Measurements from ENCODE around the gene TSPAN31. TPM values are rescaled to one million over a fixed set of nuclear protein-coding genes. Genes with fewer than 3 reads are reported as not detected.
A peak's percentile ranks its signal among the peaks of the same experiment; 100 is the strongest.
"Not testable (repeated sequence)": the region's sequence is repeated elsewhere in the genome, so short reads cannot be mapped to it uniquely, and the experiment has no call there.

Gene TSPAN31
- total RNA-seq, 2 experiments from 2014 or later, result 6.4 to 7.7 TPM

DNA sequence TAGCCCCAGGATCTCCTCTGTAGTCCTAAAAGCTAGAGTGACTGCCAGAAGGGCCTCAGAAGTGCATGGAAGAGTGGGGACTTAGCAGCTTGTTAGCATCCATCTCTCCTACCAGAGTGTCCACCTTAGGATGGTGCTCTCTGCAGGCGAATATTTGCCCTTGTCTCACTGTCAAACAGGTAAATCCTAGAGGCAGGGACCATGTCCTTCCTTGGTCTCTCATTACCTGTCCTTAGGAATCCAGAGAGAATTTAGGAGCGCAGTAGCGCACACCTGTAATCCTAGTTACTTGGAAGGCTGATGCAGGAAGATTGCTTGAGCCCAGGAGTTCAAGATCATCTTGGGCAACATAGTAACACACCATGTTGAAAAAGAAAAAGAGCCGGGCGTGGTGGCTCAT lies 27.7 kb upstream of the TSPAN31 start:
- intact Hi-C loops (cut with micrococcal nuclease), result no loop called here
- H3K4me3 Mint-ChIP-seq, result no peak overlapping the region
- CTCF ChIA-PET, result no interaction called here
- peaks cover 24% of the 10 kb centered on the region for H3K36me3 Mint-ChIP-seq (ENCODE audit: low read depth)
- no peak for DNase-seq
- no peak overlapping the region for H3K27ac Mint-ChIP-seq
- no peaks in the 10 kb centered on the region for H3K4me1 Mint-ChIP-seq (ENCODE audit: low read depth)
- no peaks in the 10 kb centered on the region for H3K9me3 Mint-ChIP-seq
- no peaks in the 10 kb centered on the region for H3K27me3 Mint-ChIP-seq (ENCODE audit: low read depth)

DNA sequence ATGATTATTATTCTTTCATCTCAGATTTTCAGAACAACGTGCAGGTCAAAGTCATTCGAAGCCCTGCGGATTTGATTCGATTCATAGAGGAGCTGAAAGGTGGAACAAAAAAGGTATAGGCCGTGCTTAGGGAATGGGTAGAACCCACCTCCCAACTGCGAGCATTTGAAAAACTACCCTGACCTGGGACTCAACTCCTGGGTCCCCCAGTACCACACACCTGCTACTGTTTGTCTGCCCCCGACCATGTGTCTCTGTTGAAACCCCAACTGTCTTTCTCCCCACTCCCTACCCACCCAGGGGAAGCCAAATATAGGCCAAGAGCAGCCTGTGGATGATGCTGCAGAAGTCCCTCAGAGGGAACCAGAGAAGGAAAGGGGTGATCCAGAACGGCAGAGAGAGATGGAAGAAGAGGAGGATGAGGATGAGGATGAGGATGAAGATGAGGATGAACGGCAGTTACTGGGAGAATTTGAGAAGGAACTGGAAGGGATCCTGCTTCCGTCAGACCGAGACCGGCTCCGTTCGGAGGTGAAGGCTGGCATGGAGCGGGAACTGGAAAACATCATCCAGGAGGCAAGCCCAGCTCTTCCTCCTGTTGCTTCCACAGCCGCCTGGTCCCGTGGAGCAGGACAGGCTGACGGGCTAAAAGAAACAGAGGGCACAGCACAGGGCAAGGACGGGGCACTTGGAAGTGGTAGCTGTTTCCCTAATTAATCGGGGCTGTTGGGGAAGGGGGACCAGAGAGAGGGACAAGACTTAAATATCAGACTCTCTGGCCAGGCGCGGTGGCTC lies 26.8 kb upstream of the TSPAN31 start:
- CTCF ChIA-PET, result interaction anchor here (0.6 to 1.8 kb wide), 4 partner anchors 11 to 217 kb away, joined by 3 to 8 read pairs (median 4); partner anchors contain the start of gene OS9
- Mint-ChIP-seq H3K27ac (peak overlapping the region; percentile 36), H3K9me3 (no peaks in the 10 kb centered on the region), H3K4me3 (no peak overlapping the region), H3K36me3 (ENCODE audit: low read depth) (peaks cover 24% of the 10 kb centered on the region), H3K4me1 (ENCODE audit: low read depth) (no peaks in the 10 kb centered on the region), H3K27me3 (ENCODE audit: low read depth) (no peaks in the 10 kb centered on the region)
- no peak for DNase-seq
- intact Hi-C loops (cut with micrococcal nuclease), result no loop called here

DNA sequence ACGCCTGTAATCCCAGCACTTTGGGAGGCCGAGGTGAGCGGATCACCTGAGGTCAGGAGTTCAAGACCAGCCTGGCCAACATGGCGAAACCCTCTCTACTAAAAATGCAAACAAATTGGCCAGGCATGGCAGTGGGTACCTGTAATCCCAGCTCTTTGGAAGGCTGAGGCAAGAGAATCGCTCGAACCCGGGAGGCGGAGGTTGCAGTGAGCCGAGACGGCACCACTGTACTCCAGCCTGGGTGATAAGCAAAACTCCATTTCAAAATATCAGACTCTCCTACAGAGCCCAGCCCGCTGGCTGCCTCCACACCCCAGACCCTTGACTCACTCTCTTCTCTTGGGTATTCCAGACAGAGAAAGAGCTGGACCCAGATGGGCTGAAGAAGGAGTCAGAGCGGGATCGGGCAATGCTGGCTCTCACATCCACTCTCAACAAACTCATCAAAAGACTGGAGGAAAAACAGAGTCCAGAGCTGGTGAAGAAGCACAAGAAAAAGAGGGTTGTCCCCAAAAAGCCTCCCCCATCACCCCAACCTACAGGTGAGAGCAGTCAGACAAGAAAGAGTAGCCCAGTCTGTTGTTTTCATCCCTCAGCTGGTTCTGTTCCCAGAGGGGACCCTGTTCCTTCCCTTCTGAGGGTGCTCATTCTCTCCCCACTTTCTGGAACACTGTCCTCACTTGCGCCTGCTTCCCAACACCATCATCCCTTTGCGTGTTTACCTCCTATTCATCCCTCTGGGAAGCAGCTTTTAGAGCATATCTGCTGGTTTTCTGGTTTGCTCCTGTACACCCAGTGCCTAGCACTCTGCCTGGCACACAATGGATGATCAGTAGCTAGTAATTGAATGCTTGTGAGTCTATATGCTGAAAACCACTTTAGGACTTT lies 26.0 kb upstream of the TSPAN31 start:
- CTCF ChIA-PET, result interaction anchor here (1.0 to 1.8 kb wide), 5 partner anchors 12 to 136 kb away, joined by 3 to 8 read pairs (median 4); partner anchors contain the start of gene OS9
- no peak overlapping the region for H3K4me3 Mint-ChIP-seq
- no peak overlapping the region for H3K27ac Mint-ChIP-seq
- DNase-seq, result no peak
- peaks cover 24% of the 10 kb centered on the region for H3K36me3 Mint-ChIP-seq (ENCODE audit: low read depth)
- intact Hi-C loops (cut with micrococcal nuclease), result no loop called here
- H3K27me3 Mint-ChIP-seq (ENCODE audit: low read depth), result no peaks in the 10 kb centered on the region
- H3K9me3 Mint-ChIP-seq, result no peaks in the 10 kb centered on the region
- no peaks in the 10 kb centered on the region for H3K4me1 Mint-ChIP-seq (ENCODE audit: low read depth)

DNA sequence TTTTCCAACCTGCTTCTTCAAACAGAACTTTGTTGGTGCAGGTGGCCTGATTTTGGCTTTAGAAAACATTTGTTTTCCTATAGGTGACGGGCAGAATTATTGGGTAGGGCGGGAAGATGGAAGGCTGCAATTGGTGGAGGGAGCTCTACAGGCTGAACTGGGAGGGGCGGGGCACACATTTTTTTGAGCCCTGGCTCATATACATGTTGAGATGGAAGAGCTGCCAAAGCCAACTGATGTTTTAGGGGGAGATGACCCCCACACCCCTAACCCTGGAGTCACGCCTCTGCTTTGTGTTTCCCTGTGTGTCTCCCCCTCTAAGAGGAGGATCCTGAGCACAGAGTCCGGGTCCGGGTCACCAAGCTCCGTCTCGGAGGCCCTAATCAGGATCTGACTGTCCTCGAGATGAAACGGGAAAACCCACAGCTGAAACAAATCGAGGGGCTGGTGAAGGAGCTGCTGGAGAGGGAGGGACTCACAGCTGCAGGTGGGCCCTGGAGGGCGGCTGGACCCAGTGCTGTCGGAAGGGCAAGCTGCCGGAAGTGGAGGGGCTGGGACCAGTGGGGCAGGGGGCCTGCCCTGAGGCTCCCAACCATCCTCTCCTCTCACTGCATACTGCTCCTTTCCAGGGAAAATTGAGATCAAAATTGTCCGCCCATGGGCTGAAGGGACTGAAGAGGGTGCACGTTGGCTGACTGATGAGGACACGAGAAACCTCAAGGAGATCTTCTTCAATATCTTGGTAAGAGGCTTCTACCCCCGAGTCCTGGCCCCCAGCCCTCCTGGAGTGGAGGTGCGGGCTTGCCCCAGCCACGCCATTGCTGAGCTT lies 24.8 kb upstream of the TSPAN31 start:
- no peak overlapping the region for H3K27ac Mint-ChIP-seq
- no peaks in the 10 kb centered on the region for H3K27me3 Mint-ChIP-seq (ENCODE audit: low read depth)
- H3K4me1 Mint-ChIP-seq (ENCODE audit: low read depth), result no peaks in the 10 kb centered on the region
- no peak for DNase-seq
- no peaks in the 10 kb centered on the region for H3K9me3 Mint-ChIP-seq
- intact Hi-C loops (cut with micrococcal nuclease), result no loop called here
- CTCF ChIA-PET, result interaction anchor here (1.0 to 1.8 kb wide), 4 partner anchors 11 to 137 kb away, joined by 3 to 8 read pairs (median 5); partner anchors contain the start of gene OS9
- peaks cover 24% of the 10 kb centered on the region for H3K36me3 Mint-ChIP-seq (ENCODE audit: low read depth)
- no peak overlapping the region for H3K4me3 Mint-ChIP-seq

DNA sequence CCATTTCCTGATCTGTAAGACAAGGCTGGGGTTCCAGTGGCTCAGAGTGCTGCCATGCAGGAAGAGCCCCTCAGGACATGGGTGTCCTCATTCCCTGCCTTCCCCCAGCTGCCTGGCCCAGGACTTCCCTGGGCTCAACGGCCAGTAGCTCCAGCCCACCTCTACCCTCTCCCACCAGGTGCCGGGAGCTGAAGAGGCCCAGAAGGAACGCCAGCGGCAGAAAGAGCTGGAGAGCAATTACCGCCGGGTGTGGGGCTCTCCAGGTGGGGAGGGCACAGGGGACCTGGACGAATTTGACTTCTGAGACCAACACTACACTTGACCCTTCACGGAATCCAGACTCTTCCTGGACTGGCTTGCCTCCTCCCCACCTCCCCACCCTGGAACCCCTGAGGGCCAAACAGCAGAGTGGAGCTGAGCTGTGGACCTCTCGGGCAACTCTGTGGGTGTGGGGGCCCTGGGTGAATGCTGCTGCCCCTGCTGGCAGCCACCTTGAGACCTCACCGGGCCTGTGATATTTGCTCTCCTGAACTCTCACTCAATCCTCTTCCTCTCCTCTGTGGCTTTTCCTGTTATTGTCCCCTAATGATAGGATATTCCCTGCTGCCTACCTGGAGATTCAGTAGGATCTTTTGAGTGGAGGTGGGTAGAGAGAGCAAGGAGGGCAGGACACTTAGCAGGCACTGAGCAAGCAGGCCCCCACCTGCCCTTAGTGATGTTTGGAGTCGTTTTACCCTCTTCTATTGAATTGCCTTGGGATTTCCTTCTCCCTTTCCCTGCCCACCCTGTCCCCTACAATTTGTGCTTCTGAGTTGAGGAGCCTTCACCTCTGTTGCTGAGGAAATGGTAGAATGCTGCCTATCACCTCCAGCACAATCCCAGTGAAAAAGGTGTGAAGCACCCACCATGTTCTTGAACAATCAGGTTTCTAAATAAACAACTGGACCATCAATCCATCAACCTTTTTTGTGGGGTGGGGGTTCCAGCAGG lies 23.9 kb upstream of the TSPAN31 start:
- Mint-ChIP-seq H3K27ac (no peak overlapping the region), H3K36me3 (ENCODE audit: low read depth) (peaks cover 21% of the 10 kb centered on the region), H3K4me1 (ENCODE audit: low read depth) (no peaks in the 10 kb centered on the region), H3K9me3 (no peaks in the 10 kb centered on the region), H3K27me3 (ENCODE audit: low read depth) (no peaks in the 10 kb centered on the region), H3K4me3 (no peak overlapping the region)
- DNase-seq, result no peak
- CTCF ChIA-PET, result interaction anchor here (0.6 kb wide), 2 partner anchors 36 to 78 kb away, joined by 4 read pairs; no protein-coding TSS in a partner anchor
- intact Hi-C loops (cut with micrococcal nuclease), result no loop called here

DNA sequence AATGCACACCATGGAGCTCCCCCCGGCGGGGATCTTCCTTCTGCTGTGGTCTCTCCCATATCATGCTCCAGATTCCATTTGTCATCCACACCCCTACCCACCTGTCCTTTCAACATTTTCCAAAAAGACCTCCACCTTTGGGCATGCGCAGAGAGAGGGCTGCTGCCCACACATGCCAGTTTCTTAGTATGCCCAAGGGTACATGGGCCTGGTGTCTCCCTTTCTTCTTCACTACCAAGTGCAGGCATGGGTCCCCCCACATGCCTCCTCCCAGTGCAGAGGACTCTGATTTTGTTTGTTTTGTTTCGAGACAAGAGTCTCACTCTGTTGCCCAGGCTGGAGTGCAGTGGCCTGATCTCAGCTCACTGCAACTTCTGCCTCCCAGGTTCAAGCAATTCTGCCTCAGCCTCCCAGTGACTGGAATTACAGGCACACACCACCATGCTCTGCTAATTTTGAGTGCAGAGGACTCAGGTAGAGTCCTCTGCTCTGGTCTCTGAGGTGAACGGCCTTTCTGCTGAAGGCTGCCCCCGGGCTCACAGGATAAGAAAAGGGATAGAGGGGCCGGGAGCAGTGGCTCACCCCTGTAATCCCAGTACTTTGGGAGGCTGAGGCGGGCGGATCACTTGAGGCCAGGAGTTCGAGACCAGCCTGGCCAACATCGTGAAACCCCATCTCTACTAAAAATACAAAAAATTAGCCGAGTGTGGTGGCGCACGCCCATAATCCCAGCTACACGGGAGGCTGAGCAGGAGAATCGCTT lies 22.8 kb upstream of the TSPAN31 start:
- DNase-seq; CTCF ChIA-PET; H3K9me3 Mint-ChIP-seq; intact Hi-C loops (cut with micrococcal nuclease); H3K27me3 Mint-ChIP-seq (ENCODE audit: low read depth); H3K4me3 Mint-ChIP-seq; H3K4me1 Mint-ChIP-seq (ENCODE audit: low read depth): not testable (repeated sequence)
- H3K36me3 Mint-ChIP-seq (ENCODE audit: low read depth), result peaks cover 22% of the 10 kb centered on the region
- H3K27ac Mint-ChIP-seq, result peak overlapping the region; percentile 48

DNA sequence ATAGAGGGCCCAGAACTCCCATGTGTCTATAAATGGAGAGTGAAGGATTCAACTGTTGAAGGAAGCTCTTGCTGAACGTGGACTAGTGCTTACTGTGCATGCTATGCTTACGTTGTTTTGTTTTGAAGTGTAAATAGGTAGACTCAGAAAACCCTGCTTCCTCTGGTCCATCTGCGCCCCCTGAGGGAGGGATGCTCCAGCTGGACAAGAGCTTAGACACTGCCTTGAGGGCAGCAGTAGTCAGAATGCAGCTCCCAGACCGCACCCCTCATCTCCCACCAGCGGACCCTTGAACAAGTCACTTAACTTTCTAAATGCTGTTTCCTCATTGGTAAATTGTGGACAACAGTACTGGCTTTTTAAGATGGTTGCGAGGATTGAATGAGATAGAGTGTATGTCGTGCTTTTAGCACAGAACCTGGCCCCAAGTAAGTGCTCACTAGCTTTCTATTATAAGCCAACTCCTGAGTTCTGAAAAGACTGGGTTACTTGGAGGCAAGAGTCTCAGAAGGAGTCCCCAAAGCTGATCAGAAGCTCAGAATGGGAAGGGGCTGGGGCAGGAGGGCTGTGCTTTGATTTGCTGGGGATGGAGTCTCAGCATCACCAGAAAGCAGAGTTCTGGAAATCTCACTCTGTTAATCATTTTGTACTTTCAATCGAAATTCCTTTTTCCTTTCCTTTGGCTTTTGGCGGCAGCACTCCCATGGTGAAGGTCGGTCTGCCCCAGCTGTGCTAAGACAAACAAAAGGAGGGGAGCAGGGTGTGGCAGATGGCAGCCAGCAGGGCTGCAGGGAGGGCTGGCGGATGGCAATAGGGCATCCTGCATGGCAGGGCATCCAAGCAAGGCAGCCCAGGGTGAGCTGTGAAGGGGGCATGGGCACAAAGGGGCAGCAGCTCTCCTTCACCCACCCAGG lies 21.9 kb upstream of the TSPAN31 start:
- intact Hi-C loops (cut with micrococcal nuclease), result no loop called here
- Mint-ChIP-seq H3K27me3 (ENCODE audit: low read depth) (no peaks in the 10 kb centered on the region), H3K27ac (no peak overlapping the region), H3K4me1 (ENCODE audit: low read depth) (no peaks in the 10 kb centered on the region), H3K36me3 (ENCODE audit: low read depth) (peaks cover 25% of the 10 kb centered on the region), H3K9me3 (no peaks in the 10 kb centered on the region), H3K4me3 (no peak overlapping the region)
- no peak for DNase-seq
- CTCF ChIA-PET, result no interaction called here

DNA sequence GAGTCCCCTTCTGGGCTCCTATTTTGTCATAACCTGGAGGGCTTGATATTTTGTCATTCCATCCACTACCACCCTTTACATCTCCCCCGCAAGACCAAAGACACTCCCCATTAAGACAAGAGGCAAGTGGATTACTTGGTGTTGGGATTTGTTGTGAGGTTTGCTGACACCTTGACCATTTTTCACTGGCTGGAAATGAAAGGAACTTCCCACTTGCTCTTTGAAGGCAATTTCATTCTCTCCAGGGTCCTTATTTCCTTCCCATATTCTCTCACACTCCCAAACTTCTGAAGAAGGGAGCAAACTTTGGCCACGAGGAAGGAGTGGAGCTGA lies 21.2 kb upstream of the TSPAN31 start:
- Mint-ChIP-seq H3K27ac (no peak overlapping the region), H3K4me1 (ENCODE audit: low read depth) (no peaks in the 10 kb centered on the region), H3K36me3 (ENCODE audit: low read depth) (peaks cover 25% of the 10 kb centered on the region), H3K27me3 (ENCODE audit: low read depth) (no peaks in the 10 kb centered on the region), H3K4me3 (no peak overlapping the region), H3K9me3 (no peaks in the 10 kb centered on the region)
- DNase-seq, result no peak
- intact Hi-C loops (cut with micrococcal nuclease), result no loop called here
- CTCF ChIA-PET, result interaction anchor here (1.5 kb wide), 1 partner anchor 18 kb away, joined by 5 read pairs; no protein-coding TSS in a partner anchor

DNA sequence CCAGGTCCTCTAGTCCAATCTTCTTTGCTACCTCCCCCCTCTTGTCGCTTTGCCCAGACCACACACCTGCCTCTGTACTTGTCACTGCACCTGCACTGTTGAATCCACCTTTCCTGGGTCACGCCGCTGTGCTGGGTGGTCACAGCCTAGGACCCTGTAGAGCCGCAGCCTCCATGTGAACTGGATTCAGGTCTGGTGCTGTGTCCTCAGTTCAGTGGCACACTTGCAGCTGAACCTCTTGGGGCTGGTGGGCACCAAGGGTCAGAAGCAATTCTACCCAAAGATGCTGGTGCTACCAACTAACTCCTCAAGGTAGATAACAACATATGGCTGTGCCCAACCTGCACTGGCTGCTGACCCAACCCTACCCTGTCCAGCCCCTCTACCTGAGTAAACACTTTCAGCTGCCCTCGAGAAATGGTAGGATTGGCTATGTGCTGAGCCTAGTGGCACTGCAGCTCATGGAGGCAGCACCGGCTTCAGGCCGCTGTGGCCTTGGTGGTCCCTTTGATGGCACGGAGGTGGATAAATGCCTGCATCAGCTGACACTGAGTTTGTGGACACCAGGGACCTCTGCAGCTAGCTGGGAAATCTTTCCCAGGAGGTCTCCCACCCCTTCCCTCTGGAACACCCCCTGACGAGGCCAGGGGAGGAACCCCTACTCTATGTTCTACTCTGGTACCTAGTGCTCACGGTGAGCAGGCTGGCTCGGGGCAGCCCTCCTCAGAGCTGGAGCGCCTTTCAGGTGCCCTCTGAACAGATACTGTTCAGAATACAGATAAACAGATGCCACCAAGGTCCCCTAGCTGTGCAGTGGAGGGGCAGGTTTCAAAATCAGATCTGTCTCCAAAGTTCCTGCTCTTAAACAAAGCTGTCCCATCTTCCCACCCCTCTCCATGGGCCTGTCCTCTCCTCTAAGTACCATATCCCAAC lies 20.6 kb upstream of the TSPAN31 start:
- intact Hi-C loops (cut with micrococcal nuclease), result no loop called here
- H3K36me3 Mint-ChIP-seq (ENCODE audit: low read depth), result peaks cover 25% of the 10 kb centered on the region
- DNase-seq, result no peak

More for the DNA sequence above, 20.6 kb upstream of the TSPAN31 start:
- H3K9me3 Mint-ChIP-seq, result no peaks in the 10 kb centered on the region
- H3K27me3 Mint-ChIP-seq (ENCODE audit: low read depth), result no peaks in the 10 kb centered on the region
- no peaks in the 10 kb centered on the region for H3K4me1 Mint-ChIP-seq (ENCODE audit: low read depth)
- peak overlapping the region; percentile 0 for H3K27ac Mint-ChIP-seq
- CTCF ChIA-PET, result interaction anchor here (0.9 to 1.5 kb wide), 3 partner anchors 9 to 97 kb away, joined by 3 to 5 read pairs (median 3); no protein-coding TSS in a partner anchor
- no peak overlapping the region for H3K4me3 Mint-ChIP-seq

Measured in activated naive CD4-positive, alpha-beta T cell treated with anti-CD3 and anti-CD28 coated beads for 36 hours (primary cell).